H1 (cell line): ENCODE results near the gene ASCC1. TPM values are rescaled to one million over a fixed set of nuclear protein-coding genes. Genes with fewer than 3 reads are reported as not detected.

Source experiments
- E2F6 ChIP-seq: IDR thresholded peaks from 2 replicates; pipeline ENCODE4 v1.6.1; 2012; ENCODE audit warnings: inconsistent platforms
- FOSL1 ChIP-seq: IDR thresholded peaks from 2 replicates; pipeline ENCODE4 v1.6.1; 2011; ENCODE audit warnings: mild to moderate bottlenecking, low read depth, low read length, moderate library complexity; ENCODE audit not compliant: insufficient read depth
- GABPA ChIP-seq: IDR thresholded peaks from 2 replicates; pipeline ENCODE4 v1.6.1; 2011; ENCODE audit warnings: mild to moderate bottlenecking, low read length, moderate library complexity, borderline replicate concordance; ENCODE audit not compliant: insufficient read depth
- MAX ChIP-seq: IDR thresholded peaks from 2 replicates; pipeline ENCODE4 v1.6.1; 2012; ENCODE audit warnings: inconsistent platforms
- RXRA ChIP-seq: IDR thresholded peaks from 2 replicates; pipeline ENCODE4 v1.6.1; 2011; ENCODE audit warnings: low read depth, mild to moderate bottlenecking, low read length, moderate library complexity; ENCODE audit not compliant: insufficient read depth
- SIX5 ChIP-seq: IDR thresholded peaks from 2 replicates; pipeline ENCODE4 v1.6.1; 2011; ENCODE audit warnings: mild to moderate bottlenecking, low read depth, low read length
- USF2 ChIP-seq: IDR thresholded peaks from 2 replicates; pipeline ENCODE4 v1.6.1; 2011; ENCODE audit warnings: low read length, improper control_type of control experiment
- polyA plus RNA-seq, 7 experiments: library from polyadenylated mRNA; depleted of rRNA in 3 of 7; stranded (reverse) in 5 of 7; unstranded in 2 of 7; fragments of >200 nt in 5 of 7; fragments of 200-250 nt in 2 of 7; gene quantifications; 1 replicate in 5 of 7; 2 replicates in 1 of 7; 4 replicates in 1 of 7; pipeline versions ENCODE4 v1.2.1 to v1.2.3, GENCODE V29; 2011 to 2013; ENCODE audit warnings: missing spikeins in 2 of 7, mixed read lengths in 2 of 7
- total RNA-seq: library from RNA; stranded (reverse); fragmentation: NEBNext Ultra II Directional; extraction: Animal tissue kit (Norgen Biotek cat#: 25700); gene quantifications from 2 replicates; pipeline ENCODE4 v1.2.1, GENCODE V29; 2021

ASCC1 gene
- total and polyA plus RNA-seq, 2 of the 8 experiments (the other 6 are each of a cell fraction or from before 2014, with no cell fraction given): 25.6 to 35.8 TPM

- TF ChIP-seq MAX (no peak), GABPA (no peak), E2F6 (no peak), SIX5 (no peak), FOSL1 (no peak), RXRA (no peak), USF2 (no peak)
- TF ChIP-seq, all 59 proteins: peak for 0
Observed at GRCh38 chr10:72176701-72177100, 39.4 kb downstream of the ASCC1 start (continued).
